Measurements from ENCODE around the gene GPR37. TPM values are rescaled to one million over a fixed set of nuclear protein-coding genes. Genes with fewer than 3 reads are reported as not detected.

Gene GPR37
- total RNA-seq, 1 experiment from 2014 or later, result 1.6 TPM

DNA sequence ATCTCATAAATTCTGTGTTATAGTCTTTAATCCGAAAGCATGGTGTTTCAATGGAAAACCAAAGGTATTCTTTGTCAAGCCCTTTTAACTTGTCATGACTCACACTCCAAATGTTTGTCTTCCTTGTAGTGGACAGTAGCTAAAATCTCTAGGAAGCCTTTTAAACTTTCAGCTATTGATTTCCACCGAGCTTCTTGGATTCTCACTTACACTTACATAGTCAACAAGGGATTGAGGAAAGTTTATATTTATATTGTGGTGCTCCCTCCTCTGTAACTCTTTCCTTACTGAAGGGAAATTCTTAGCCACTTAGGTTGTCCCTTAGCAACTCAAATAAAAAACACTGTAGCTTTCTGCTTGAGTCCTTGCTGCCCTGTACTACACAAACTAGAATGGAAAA, 31.2 kb upstream of the GPR37 start:
- no peak overlapping the region for H4K8ac ChIP-seq (replicated peaks; ENCODE audit: insufficient read length, low read depth, low read length)
- no peaks in the 10 kb centered on the region for H3K79me1 ChIP-seq (ENCODE audit: insufficient read depth, low read depth, low read length, poor library complexity, severe bottlenecking)
- no peaks in the 10 kb centered on the region for H3K23me2 ChIP-seq (ENCODE audit: insufficient read length, low read depth, low read length, poor library complexity, severe bottlenecking)
- no peaks in the 10 kb centered on the region for H3K79me2 ChIP-seq (ENCODE audit: insufficient read depth, low read length)
- no peak overlapping the region for H3K56ac ChIP-seq (ENCODE audit: insufficient read length, low read depth, low read length)
- TF ChIP-seq, protein P1, sequence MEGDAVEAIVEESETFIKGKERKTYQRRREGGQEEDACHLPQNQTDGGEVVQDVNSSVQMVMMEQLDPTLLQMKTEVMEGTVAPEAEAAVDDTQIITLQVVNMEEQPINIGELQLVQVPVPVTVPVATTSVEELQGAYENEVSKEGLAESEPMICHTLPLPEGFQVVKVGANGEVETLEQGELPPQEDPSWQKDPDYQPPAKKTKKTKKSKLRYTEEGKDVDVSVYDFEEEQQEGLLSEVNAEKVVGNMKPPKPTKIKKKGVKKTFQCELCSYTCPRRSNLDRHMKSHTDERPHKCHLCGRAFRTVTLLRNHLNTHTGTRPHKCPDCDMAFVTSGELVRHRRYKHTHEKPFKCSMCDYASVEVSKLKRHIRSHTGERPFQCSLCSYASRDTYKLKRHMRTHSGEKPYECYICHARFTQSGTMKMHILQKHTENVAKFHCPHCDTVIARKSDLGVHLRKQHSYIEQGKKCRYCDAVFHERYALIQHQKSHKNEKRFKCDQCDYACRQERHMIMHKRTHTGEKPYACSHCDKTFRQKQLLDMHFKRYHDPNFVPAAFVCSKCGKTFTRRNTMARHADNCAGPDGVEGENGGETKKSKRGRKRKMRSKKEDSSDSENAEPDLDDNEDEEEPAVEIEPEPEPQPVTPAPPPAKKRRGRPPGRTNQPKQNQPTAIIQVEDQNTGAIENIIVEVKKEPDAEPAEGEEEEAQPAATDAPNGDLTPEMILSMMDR (conservative IDR thresholded peaks at IDR 0.05), result no peak
- no peak overlapping the region for H2BK120ac ChIP-seq (ENCODE audit: low read depth, low read length, poor library complexity, severe bottlenecking)
- no peak overlapping the region for H3K4me2 ChIP-seq (ENCODE audit: insufficient read depth, insufficient read length, low read length)
- H3K14ac ChIP-seq (ENCODE audit: insufficient read depth, low read length), result no peak overlapping the region
- H3T11ph ChIP-seq (ENCODE audit: low read length), result no peak overlapping the region
- no peak overlapping the region for H2BK20ac ChIP-seq (ENCODE audit: low read depth, low read length, poor library complexity, severe bottlenecking)
- WGBS (ENCODE audit: extremely low coverage, insufficient read length, low lambda C conversion rate), result no CpG with 5 or more reads among the region's 2 CpGs
- H3K27me3 ChIP-seq (ENCODE audit: insufficient read depth, low read length), result no peaks in the 10 kb centered on the region
- H3K27ac Mint-ChIP-seq, result no peak overlapping the region
- H3K9me3 Mint-ChIP-seq, result no peaks in the 10 kb centered on the region
- H4K20me1 ChIP-seq (ENCODE audit: control insufficient read depth, insufficient read depth, insufficient read length), result no peaks in the 10 kb centered on the region
- H3K4ac ChIP-seq (ENCODE audit: low read depth, low read length), result no peak overlapping the region
- no peak overlapping the region for H2BK15ac ChIP-seq (ENCODE audit: low read depth, low read length)
- H3K18ac ChIP-seq (ENCODE audit: insufficient read length, low read depth, low read length), result no peak overlapping the region
- no peak overlapping the region for H3K9ac ChIP-seq (ENCODE audit: extremely low read depth, insufficient read length, low read length)
- H4K5ac ChIP-seq (ENCODE audit: insufficient read length, low read depth, low read length), result no peak overlapping the region
- H3K4me1 Mint-ChIP-seq, result peaks cover 0 to 2% of the 10 kb centered on the region in 2 experiments; a peak in 1 of 4 replicates
- no peak for DNase-seq
- no peak overlapping the region for H2BK5ac ChIP-seq (ENCODE audit: insufficient read length, low read length)
- no peak overlapping the region for H2AFZ ChIP-seq (ENCODE audit: low read length)
- H2AK5ac ChIP-seq (ENCODE audit: insufficient read length, low read length), result no peak overlapping the region
- H3K23ac ChIP-seq (ENCODE audit: insufficient read length, low read depth, low read length), result no peak overlapping the region
- no peaks in the 10 kb centered on the region for H3K9me3 ChIP-seq (ENCODE audit: control insufficient read depth, low read depth, low read length)
- H3K4me1 ChIP-seq (ENCODE audit: insufficient read depth, low read length), result no peaks in the 10 kb centered on the region
- no peaks in the 10 kb centered on the region for H3K27me3 Mint-ChIP-seq (ENCODE audit: low read depth)
- no peak overlapping the region for H2BK12ac ChIP-seq (ENCODE audit: insufficient read length, low read depth, low read length)
- no peak overlapping the region for H3K27ac ChIP-seq (ENCODE audit: insufficient read length, low read depth, low read length)
- no peaks in the 10 kb centered on the region for H3K36me3 Mint-ChIP-seq (ENCODE audit: insufficient read depth in 1 of 3, low read depth in 3 of 3)
- no peak overlapping the region for H4K91ac ChIP-seq (ENCODE audit: insufficient read length, low read depth, low read length)
- no peak overlapping the region for H3K4me3 Mint-ChIP-seq

Data from H9 (cell line).